Globus pallidus (tissue), 1 donor: ENCODE results near the gene SPATA6.
"Not testable (repeated sequence)": the region's sequence is repeated elsewhere in the genome, so short reads cannot be mapped to it uniquely, and the experiment has no call there.

ENCODE experiments used
- DNase-seq: peaks from one replicate; pipeline ENCODE4 v3.0.0-alpha.2; 2015; ENCODE audit warnings: low spot score

SPATA6 gene

DNA sequence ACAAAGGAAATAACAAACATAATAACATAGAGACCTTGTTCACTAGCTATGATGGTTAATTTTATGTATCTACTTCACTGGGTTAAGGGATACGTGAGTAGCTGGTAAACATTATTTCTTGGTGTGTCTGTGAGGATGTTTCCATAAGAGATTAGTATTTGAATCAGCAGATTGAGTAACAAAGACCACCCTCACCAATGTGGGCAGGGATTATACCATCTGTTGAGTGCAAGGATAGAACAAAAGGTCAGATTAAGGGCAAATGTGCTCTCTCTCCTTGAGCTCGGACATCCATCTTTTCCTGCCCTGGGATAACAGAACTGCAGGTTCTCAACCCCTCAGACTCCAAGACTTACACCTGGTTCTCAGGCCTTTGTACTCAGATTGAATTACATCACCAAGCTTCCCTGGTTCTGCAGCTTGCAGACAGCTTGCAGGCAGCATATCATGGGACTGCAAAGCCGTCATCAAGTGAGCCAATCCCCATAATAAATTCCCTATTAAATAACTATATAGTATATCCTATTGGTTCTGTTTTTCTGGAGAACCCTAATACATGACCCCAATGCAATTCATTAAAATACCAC lies 9.2 kb downstream of the SPATA6 start:
- no peak for DNase-seq

DNA sequence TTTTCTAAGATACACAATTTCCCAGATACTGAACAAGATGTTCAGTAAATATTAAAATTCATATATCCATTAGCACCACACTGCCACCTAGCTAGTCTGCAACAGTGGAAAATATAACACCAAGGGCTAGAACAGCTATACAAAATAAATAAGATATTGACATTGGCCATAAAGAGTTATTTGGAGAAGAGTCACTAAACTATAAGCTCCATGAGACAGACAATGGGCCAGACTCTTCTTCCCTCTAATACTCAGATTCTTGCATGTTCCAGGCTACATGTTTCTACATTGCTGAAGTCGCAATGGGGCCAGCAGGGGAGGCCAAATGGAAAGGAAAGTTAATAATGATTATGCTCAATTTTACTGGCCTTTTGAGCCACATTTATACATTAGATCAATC lies 21.5 kb downstream of the SPATA6 start:
- peak; percentile 23 for DNase-seq

DNA sequence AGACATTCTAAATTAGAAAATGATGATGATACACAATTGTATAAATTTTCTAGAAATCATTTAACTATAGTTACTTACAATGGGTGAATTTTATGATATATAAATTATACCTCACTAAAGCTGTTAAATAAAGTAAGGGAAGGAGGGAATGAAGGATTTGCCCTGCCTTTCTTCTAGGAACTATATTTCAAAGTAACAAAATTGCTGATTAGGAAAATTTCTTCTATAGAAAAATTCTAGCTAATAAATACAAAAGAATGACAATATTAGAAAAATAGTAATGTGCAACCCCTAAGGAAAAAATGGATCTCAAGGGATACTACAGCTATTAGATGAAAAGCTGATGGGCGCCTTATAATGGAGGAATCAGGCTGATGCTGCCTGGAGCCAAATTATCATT lies 23.1 kb downstream of the SPATA6 start:
- no peak for DNase-seq

DNA sequence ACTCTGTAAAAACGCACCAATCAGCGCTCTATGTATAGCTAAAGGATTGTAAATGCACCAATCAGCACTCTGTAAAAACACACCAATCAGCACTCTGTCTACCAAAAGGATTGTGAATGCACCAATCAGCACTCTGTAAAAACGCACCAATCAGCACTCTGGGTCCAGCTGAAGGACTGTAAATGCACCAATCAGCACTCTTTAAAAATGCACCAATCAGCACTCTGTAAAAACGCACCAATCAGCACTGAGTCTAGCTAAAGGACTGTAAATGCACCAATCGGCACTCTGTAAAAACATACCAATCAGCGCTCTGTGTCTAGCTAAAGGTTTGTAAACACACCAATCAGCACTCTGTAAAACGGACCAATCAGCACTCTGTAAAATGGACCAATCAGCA lies 27.8 kb downstream of the SPATA6 start:
- not testable (repeated sequence) for DNase-seq

DNA sequence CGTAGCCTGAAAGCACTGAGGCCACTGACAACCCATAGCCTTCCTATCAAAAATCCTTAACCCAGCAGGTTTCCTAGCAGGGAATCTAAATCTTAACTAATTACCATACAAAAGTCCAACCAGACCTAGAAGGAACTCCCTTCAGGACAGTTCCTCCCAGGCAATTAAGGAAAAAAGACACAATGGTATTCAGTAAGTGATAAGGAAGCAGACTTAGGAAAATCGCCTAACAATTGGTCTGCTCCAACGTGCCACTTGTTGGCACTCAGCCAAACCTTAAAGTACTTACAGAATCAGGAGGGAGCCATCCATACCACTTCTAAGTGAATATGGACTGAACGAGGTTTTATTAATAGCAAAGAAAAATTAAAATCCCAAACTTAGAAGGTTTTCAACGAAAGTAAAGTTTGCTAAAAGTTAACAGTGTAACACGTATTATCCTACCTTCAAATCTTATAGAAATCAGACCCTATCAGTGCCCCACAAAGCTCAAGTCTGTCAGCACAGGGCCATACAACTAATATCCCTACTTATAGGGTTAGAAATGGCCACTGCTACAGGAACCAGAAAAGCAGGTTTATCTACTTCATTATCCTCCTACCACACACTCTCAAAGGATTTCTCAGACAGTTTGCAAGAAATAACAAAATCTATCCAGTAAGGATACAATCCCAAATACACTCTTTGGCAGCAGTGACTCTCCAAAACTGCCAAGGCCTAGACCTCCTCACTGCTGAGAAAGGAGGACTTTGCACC lies 29.0 kb downstream of the SPATA6 start:
- no peak for DNase-seq

DNA sequence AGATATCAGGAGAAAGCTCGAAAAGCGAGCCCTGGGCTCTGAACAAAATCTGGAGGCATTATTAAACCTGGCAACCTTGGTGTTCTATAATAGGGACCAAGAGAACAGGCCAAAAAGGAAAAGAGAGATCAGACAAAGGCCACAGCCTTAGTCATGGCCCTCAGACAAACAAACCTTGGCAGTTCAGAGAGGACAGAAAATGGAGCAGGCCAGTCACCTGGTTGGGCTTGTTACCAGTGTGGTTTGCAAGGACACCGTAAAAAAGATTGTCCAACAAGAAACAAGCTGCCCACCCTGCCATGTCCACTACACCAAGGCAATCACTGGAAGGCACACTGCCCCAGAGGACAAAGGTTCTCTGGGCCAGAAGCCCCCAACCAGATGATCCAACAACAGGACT lies 31.2 kb downstream of the SPATA6 start:
- DNase-seq: not testable (repeated sequence)

DNA sequence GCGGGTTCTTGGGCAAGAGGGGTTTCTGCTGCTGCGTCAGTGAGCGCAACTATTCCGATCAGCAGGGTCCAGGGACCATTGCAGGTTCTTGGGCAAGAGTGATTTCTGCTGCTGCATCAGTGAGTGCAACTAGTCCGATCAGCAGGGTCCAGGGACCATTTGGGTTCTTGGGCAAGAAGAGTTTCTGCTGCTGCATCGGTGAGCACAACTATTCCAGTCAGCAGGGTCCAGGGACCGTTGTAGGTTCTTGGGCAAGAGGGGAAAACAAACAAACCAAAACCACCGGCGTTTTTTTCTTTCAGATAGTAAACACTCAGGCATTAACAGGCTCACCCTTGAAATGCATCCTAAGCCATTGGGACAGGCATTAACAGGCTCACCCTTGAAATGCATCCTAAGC lies 32.6 kb downstream of the SPATA6 start:
- DNase-seq: no peak

DNA sequence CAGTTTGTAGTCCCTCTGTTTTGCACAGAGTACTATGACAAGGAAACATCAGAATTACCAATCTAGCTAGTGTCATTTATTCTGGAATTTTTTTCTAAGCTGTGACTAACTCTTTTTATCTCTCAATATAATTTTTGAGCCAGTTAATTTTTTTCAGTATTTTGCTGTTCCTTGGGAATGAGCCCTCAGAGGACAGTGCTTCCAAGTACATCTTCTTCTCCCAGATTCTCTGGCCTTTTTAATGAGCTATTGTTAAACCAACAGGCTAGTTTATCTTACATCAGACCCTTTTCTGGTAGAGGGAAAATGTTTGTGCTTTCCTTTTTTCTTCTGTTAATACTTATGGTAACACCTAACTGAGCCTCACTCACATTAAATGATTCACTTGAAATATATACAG lies 34.6 kb downstream of the SPATA6 start:
- DNase-seq: not testable (repeated sequence)

DNA sequence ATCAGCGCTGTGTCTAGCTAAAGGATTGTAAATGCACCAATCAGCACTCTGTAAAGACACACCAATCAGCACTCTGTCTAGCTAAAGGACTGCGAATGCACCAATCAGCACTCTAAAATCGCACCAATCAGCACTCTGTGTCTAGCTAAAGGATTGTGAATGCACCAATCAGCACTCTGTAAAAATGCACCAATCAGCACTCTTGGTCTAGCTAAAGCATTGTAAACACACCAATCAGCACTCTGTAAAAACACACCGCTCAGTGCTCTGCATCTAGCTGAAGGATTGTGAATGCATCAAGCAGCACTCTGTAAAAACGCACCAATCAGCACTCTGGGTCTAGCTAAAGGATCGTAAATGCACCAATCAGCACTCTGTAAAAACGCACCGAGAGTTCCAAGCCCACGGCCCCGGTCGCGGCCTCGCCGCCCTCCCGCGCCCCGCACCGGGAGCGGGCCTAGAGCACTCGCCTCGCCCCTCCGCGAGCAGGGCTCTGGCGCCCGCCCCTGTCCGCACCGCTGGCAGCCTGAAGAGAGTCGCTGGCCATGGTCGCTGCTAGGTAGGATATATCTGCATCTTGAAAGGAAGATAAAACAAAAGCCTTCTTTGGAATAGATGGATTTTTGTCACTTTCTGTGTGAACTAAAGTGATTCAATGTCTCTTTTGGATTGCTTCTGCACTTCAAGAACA lies 36.5 kb downstream of the SPATA6 start:
- not testable (repeated sequence) for DNase-seq

DNA sequence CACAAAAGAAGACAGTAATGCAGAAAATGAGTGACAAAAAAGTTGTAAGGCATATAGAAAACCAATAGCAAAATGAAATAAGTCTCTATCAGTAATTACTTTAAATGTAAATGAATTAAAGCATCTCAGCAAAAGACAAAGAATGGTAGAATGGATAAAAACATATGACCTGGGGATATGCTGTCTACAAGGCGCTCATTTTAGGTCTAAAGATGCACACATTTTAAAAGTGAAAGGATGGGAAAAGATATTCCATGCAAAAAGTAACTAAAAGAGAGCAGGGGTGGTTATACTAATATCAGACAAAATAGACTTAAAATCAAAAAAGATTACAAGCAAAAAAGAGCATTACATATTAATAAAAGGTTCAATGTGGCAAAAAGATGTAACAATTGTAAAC lies 41.2 kb downstream of the SPATA6 start:
- no peak for DNase-seq

DNA sequence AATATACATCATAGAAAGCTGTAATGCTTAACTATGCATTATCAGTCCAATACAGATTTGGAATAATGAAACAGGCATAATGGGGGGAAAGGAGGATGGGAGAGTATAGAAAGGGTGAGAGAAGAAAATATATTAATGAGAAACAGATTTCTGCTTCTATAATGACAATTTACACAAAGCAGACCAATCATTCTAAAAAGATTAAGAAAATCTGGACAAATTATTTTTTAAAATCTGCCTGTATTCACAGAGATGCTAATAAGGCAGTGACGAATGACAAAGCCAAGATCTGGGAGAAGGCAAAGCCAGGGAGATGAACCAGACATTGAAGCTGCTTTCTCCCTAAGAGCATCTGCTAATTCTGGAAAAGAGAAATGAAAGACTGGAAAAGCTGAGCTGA lies 50.0 kb downstream of the SPATA6 start:
- no peak for DNase-seq

DNA sequence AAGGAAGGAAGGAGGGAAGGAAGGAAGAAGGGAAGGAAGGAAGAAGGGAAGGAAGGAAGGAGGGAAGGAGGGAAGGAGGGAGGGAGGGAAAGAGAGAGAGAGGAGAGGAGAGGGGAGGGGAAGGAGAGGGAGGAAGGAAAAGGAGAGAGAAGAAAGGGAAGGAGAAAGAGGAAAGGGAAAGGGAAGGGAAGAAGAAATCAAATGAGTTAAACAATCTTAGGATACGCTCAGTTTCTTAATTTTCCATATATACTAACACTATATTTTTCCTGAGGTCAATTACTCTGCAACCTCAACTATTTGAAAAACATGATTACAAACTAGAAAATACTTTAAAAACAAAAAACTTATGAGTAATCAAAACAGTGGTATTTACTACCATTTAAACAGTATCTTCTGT lies 53.3 kb downstream of the SPATA6 start:
- DNase-seq: no peak

DNA sequence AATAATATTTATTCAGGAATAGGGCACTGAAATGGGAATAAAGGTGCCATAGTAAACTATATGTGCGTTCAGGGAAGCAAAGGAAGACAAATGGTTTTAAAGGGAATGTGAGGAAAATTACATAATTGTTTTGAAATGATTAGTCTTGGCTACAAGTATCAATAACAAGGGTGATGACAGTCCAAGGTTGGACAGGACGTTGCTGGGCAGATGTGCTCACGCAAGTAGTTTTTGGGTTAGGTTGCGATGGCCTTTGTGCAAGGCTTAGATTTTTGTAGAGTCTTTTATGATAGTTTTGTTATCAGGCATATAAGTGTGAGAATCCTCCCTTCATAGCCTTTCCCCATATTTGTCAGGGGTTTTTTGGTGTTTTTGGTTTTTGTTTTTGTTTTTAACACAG lies 57.0 kb downstream of the SPATA6 start:
- DNase-seq: no peak

DNA sequence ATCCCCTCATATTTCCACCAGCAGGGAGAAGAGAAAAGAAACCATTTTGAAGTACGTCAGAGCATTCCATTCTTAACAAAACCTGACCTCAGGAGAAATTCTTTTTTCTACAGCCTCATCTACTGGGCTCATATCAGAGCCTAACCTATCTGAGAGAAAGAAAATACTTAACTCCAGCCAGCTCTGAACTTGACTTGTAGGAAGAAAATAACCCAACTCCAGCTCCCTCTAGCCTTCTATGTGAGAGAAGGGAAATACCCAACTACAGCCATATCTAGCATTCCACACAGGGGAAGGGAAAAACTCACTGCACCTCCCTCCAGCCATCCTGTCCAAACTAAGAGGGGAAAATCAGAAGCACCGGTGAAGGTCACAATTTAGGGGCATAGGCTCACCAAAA lies 57.7 kb downstream of the SPATA6 start:
- DNase-seq: no peak

DNA sequence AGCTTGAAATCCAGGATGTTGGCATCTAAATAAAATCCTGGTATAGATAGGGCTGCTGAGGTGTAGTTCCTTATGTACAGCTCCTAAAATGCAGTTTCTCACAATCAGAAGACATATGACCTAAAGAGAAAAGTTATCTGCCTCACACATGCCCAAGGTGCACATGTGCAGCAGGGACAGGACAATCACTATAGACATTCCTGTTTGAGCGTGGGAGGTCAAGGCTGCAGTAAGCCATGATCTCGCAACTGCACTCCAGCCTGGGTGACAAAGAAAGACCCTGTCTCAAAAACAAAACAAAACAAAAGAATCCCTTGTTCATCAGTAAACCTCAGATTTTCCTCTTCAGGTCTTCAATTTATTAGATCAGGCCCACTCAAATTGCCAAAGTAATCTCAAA lies 66.1 kb downstream of the SPATA6 start:
- no peak for DNase-seq

DNA sequence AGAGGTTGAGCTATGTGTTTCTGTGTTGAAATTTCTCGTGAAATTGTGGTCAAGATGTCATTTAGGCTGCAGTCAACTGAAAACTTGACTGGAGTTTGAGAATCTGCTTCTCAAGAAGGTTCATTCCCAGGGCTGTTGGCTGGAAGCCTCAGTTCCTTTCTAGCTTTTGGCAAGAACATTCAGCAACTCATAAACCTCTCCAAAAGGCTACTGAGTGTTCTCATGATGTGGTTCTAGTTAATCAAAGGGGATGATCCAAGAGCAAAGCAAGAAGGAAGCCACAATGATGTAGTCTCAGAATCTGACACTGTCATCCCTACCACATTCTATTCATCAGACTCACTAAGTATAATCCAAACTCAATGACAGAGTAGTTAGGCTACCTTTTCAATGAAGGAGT lies 66.6 kb downstream of the SPATA6 start:
- DNase-seq: peak; percentile 3

DNA sequence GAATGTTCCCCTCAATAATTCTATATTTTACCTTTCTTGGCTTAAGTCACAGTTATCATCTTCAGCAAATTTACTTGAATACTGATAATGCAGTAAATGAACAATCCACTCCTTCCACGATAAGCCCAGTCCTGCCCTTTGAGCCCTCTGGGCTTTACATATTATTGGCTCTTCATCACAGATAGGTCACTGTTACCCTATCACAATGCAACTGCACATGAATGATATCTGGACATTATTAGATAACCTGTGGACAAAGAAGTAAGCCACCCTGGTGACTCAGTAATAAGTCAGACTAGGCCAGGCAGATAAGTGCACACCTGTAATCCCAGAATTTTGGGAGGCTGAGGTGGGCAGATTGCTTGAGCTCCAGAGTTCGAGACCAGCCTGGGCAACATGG lies 69.4 kb downstream of the SPATA6 start:
- DNase-seq: no peak

DNA sequence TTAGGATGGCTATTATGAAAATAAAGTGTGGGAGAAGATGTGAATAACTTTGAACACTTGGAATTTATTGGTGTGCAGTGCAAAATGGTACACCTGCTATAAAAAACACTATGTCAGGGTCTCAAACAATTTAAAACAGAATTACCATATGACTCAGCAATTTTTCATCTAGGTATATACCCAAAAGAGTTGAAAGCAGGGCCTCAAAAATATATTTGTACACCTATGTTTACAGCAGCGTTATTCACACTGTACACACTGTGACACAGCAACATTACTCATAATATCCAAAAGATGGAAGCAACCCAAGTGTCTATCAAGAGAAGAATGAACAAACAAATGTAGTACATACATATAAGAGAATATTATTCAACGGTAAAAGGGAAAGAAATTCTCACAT lies 75.8 kb downstream of the SPATA6 start:
- DNase-seq: no peak

DNA sequence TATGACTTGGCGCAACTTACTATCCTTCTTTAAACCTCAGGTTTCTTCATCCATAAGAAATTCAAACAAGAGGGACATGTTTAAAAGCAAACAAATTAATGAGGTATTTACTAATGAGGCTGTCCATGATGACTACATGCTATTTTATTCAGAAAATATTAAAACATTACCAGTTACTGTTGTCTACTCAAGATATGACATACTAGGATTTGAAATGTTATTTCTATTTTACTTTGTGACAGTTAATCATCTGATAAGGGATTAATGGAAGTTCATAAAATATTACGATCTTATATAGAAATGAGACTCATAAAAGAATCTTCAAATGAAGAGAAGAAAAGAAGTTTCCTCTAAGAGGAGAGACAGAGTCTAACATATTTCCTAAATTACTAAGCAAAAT lies 80.1 kb downstream of the SPATA6 start:
- DNase-seq: no peak

DNA sequence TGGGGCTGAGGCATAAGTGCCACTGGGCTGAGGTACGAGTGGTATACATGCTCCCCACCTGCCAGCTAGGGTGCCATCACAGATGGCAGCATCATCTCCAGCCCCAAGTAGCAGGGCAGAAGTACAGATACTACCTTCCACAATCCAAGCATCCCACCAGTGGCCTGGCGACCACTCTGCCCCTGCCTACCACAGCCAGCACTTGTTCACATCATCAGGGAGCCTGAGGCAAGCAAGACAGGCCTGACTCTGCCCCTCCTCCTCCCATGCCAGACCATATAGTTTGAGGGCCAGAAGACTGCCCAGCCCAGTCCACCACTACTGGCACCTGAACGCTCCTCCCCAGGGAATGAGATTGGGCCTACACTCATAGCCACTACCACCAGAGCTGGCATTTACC lies 84.6 kb downstream of the SPATA6 start:
- no peak for DNase-seq

DNA sequence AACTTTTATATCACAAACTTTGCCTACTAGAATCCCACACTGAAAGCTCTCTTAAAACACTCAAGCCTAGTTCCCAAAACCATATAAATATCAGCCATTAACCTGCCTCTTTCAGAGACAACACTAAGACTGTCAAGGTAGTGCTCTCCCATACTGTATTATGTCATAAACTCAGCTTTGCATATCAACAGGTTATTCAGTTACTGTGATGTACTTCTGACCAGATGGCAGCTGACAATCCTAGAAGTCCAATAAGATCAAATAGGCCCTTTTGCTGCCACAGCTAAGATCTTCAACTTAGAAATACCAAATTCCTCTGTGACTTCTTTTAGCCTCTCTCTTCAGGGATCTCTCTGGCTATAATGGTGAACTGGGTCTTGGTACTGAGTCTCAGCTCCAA lies 97.2 kb downstream of the SPATA6 start:
- DNase-seq: no peak

DNA sequence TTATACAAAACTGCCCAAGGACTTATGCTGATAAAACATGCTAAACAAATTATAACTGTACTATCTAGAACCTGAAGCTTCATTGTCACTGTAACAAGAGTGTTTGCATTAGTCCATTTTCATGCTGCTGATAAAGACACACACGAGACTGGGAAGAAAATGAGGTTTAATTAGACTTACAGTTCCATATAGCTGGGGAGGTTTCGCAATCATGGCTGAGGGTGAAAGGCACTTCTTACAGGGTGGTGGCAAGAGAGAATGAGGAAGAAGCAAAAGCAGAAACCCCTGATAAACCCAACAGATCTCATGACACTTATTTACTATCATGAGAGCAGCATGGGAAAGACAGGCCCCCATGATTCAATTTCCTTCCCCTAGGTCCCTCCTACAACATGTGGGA lies 100.4 kb downstream of the SPATA6 start:
- DNase-seq: no peak

DNA sequence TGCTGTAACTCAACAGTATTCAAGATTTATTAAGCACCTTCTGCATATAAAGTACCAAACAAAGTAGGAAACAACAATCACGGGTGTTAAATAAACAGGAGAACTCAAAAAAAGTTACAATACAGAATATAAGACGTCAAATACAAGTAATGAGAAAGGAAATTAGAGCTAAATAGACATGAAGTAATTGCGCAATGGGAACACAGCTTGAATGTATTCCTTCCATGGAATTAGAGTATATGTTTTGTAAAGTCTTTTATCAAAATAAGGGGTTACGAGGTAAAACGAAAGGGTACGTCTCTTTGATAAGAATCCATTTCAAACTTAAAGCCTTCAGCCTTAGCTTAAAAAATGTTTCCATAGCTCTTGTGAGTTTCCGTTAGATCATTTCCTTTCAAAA lies 109.1 kb downstream of the SPATA6 start:
- no peak for DNase-seq

DNA sequence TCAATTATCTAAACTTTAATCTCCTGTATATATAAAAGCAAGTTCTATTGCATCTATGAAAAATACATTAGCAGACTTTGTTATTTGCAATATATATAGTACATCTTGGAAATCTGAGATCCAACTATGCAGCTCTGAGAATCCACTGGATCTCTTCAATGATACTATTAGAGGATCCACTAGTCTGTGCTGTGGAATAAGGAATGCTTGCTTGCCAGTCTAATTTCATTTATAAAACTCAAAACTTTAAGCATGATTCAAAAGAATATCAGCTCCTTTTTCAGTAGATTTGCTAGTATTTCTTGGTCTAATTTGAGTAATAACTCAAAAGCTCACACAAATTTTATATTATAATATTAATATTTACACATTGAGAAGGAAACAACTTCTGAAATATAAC lies 115.1 kb downstream of the SPATA6 start:
- DNase-seq: peak; percentile 3
